NCI-H2196 (cell line): ENCODE data around the gene HLF.

Source experiments
- DNase-seq: peaks from one replicate; lab custom pipeline; 2025; ENCODE audit not compliant: unreplicated experiment; lab: John Stamatoyannopoulos, UW

HLF gene

GRCh38 chr17:55264645-55265298 lies at the start of gene HLF:
TSS of gene HLF (plus strand) at chr17:55264960. CDS start at chr17:55265485, 525 bp downstream.
- peak; percentile 93 for DNase-seq

DNA sequence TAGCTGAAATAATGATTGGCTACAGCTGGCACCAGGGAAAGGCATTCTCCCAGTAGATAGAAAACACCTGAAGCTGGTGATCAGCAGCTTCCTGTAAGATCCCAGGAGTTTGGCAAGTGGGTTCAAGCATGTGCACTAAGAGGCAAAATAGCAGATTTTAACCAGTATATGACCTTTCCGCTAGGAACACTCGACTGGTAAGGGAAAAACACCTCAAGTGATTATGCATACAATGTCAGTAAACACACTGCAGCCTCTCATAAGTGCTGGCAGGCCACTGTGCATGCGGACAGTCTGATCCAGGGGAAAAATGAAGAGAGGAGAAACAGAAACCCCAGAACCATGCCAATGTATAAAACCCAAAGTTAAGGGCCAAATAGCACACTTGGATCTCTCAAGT lies 49.0 kb upstream of the HLF start:
- DNase-seq, result no peak

- DNase-seq, result no peak
These were observed 47.9 kb upstream of the HLF start for GRCh38 chr17:55216888-55217287.

- DNase-seq, result no peak
These were observed 45.3 kb upstream of the HLF start for GRCh38 chr17:55219459-55219858.

- peak; percentile 27 for DNase-seq
These were observed 44.8 kb upstream of the HLF start for GRCh38 chr17:55219934-55220333.

DNA sequence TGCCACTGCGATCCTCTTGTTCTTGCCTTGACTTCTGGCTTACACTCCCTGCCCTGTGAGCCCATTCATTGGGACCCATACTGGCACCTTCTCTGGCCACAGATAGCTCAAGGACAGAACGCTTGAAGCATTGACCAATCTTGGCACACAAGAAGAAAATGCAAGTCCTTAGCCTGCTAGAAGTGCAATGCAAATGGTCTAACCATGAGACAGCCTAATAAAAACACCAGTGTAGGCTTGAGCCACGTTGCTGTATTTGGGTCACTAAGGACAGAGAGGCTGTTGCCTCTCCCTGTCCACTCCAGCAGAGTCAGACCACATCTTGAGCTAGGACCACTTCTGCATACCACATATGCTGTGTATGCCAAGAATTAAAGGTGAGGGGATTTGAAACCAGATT lies 41.2 kb upstream of the HLF start:
- DNase-seq, result no peak

DNA sequence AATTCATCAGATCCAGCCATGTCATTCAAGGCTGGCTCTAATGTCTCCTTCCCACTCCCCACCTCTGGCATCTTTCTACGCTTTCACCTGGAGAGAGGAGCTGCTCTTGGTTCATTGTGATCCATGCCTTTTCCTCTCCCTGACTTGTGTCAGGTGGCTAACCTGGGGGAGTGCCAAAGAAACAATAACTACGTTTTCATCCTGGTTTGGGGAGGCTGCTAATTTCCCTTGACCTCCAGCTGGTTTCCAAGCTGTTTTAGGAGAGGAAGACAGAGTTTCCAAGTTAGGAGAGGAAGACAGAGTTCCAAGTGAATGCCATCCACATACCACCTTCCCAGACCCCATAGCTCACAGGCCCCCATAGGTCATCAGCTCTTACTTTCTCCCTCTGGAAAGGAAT lies 40.0 kb upstream of the HLF start:
- no peak for DNase-seq

- no peak for DNase-seq
These were observed 39.5 kb upstream of the HLF start for GRCh38 chr17:55225237-55225636.

GRCh38 chr17:55228683-55229192 lies 36.0 kb upstream of the HLF start:
- DNase-seq, result no peak

GRCh38 chr17:55229276-55229675 lies 35.5 kb upstream of the HLF start:
- no peak for DNase-seq

- no peak for DNase-seq
These were observed 34.0 kb upstream of the HLF start for GRCh38 chr17:55230716-55231115.

- no peak for DNase-seq
These were observed 30.9 kb upstream of the HLF start for GRCh38 chr17:55233840-55234239.

DNA sequence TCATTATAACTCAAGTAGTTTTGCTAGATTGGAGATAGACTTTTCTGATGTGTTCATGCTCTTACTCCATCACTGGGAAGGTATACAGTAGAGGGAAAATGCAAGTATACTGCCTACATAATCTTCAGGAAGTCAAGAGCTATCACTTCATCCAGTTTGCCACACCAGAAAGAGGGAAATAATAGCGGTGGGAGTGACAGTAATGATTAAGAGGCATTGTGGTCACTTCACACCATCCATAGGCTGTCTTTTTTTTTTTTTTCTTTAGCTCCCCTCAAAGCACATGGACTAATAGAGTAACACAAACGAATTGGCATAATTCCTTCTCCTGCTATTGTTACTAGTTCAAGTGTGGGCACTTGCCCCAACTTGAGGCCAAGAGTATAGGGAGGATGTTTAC lies 28.4 kb upstream of the HLF start:
- no peak for DNase-seq

GRCh38 chr17:55237268-55237667 lies 27.5 kb upstream of the HLF start:
- no peak for DNase-seq

GRCh38 chr17:55237841-55238178 lies 26.9 kb upstream of the HLF start:
- peak; percentile 49 for DNase-seq

GRCh38 chr17:55238179-55238930 lies 26.4 kb upstream of the HLF start:
- peak; percentile 98 for DNase-seq

DNA sequence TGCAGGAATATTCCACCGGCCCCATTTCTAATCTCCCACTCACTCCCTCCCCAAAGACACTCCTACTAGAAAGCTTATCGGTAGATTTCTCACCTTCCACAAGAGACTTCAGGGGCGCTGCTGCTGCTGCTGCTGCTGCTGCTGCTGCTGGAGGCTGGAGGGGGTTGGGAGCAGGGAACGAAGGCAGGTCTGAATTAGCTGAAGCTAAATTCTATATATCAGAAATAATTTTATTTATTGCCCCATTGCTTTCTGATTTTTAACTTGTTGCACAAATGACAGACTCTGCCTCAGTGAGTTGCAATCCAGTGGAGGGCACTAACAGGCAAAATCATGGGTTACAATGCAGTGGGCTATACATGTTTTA lies 25.8 kb upstream of the HLF start:
- DNase-seq, result no peak

- no peak for DNase-seq
These were observed 23.7 kb upstream of the HLF start for GRCh38 chr17:55241097-55241496.

DNA sequence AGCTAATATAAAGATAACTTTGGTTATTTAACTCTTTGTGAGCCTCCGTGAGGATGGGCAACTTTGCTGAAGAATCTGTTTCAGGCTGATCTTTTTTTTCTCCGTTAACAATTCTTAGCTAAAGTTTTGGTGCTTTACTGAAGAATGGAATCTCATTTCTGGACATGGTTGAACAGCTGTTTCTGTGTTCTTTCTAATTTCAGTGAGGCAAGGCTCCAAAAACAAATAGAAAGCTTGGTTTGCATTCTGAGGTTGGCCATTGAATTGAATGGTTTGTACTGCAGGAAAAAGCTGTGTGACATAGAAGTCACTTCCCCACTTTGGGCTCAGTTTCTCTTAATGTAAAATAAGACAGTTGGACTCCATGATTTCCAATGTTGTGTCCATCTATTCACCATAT lies 22.3 kb upstream of the HLF start:
- DNase-seq, result no peak

GRCh38 chr17:55245986-55246385 lies 18.8 kb upstream of the HLF start:
- no peak for DNase-seq

GRCh38 chr17:55246583-55246982 lies 18.2 kb upstream of the HLF start:
- DNase-seq, result no peak

DNA sequence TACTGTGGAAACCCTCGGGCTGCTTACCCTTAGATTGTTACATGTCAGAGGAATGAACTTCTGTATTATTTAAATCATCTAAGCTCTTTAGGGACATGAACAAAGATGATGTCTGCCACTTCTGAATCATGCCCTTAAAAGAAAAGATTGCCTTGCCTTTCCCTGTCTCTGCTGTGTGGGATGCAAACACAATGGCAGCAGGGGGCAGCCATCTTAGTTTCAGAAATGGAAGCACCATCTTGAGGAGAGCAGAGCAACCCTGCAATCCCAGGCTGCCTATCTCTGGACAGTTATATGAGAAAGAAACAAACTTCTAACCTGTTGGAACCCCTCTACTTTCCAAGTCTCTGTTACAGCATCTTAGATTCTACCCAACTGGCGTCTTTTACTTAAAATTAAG lies 16.7 kb upstream of the HLF start:
- no peak for DNase-seq

DNA sequence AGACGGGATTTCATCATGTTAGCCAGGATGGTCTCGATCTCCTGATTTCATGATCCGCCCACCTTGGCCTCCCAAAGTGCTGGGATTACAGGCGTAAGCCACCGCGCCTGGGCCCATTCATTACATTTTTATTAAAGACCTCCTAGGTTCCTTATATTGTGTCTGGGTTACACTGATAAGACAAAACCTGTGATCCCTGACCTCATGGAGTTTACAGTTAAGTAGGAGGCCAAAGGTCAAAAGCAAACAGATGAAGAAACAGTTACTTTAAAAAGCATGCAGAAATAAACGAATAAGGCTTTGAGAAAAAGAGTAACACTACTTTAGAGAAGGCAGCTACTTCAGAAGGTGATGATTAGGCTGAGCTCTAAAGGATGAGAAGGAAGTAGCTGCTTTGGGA lies 14.9 kb upstream of the HLF start:
- DNase-seq, result no peak
